HUES64 (cell line): ENCODE measurements around the gene WASF2.
"Not testable (repeated sequence)": the region's sequence is repeated elsewhere in the genome, so short reads cannot be mapped to it uniquely, and the experiment has no call there.

Source experiments
- H3K27ac ChIP-seq: 2 replicates; pipeline ENCODE4 v1.7.0; 2013; ENCODE audit warnings: low read depth, low read length, inconsistent platforms
- H3K27me3 ChIP-seq: 2 replicates; pipeline ENCODE4 v1.6.1; 2013; ENCODE audit warnings: mild to moderate bottlenecking, low read length; ENCODE audit not compliant: insufficient read depth
- H3K36me3 ChIP-seq: 2 replicates; pipeline ENCODE4 v1.6.1; 2013; ENCODE audit warnings: mild to moderate bottlenecking, low read length; ENCODE audit not compliant: insufficient read depth
- H3K4me1 ChIP-seq: 2 replicates; pipeline ENCODE4 v1.6.1; 2013; ENCODE audit warnings: mild to moderate bottlenecking, low read length, moderate library complexity; ENCODE audit not compliant: insufficient read depth
- H3K4me3 ChIP-seq: 2 replicates; pipeline ENCODE4 v1.5.1; 2013; ENCODE audit warnings: mild to moderate bottlenecking, low read length, moderate library complexity
- H3K9ac ChIP-seq: 2 replicates; pipeline ENCODE4 v1.6.1; 2013; ENCODE audit warnings: mild to moderate bottlenecking, low read depth, low read length
- H3K9me3 ChIP-seq: 2 replicates; pipeline ENCODE4 v1.6.1; 2013; ENCODE audit warnings: low read depth, low read length; ENCODE audit not compliant: insufficient read depth
- WGBS: fragments of 150-250, 120-280 bp; methylation state at CpG from one replicate; pipeline ENCODE4 v1.1.7; 2013; ENCODE audit warnings: missing lambda C conversion rate; 5-methylcytosine and 5-hydroxymethylcytosine counted together

The WASF2 gene

GRCh38 chr1:27394925-27395324 lies 95.0 kb downstream of the WASF2 start:
- no peak overlapping the region for H3K4me3 ChIP-seq
- no peak overlapping the region for H3K9ac ChIP-seq
- H3K36me3 ChIP-seq: no peaks in the 10 kb centered on the region
- 89% methylated on average over 1 of the region's 1 CpG for WGBS
- no peaks in the 10 kb centered on the region for H3K9me3 ChIP-seq
- no peak overlapping the region for H3K27ac ChIP-seq
- peaks cover 13% of the 10 kb centered on the region for H3K4me1 ChIP-seq
- H3K27me3 ChIP-seq: no peaks in the 10 kb centered on the region

GRCh38 chr1:27394282-27394658 lies 95.7 kb downstream of the WASF2 start:
- no peaks in the 10 kb centered on the region for H3K9me3 ChIP-seq
- H3K36me3 ChIP-seq: no peaks in the 10 kb centered on the region
- H3K27me3 ChIP-seq: no peaks in the 10 kb centered on the region
- H3K4me1 ChIP-seq: peaks cover 13% of the 10 kb centered on the region
- H3K4me3 ChIP-seq: no peak overlapping the region
- WGBS: 95% methylated on average over 9 of the region's 9 CpGs
- no peak overlapping the region for H3K27ac ChIP-seq
- no peak overlapping the region for H3K9ac ChIP-seq

- no peak overlapping the region for H3K9ac ChIP-seq
- H3K4me1 ChIP-seq: peaks cover 9% of the 10 kb centered on the region
- peak overlapping the region; percentile 84 for H3K4me3 ChIP-seq
- H3K27ac ChIP-seq: no peak overlapping the region
- 95% methylated on average over 18 of the region's 18 CpGs for WGBS
- H3K9me3 ChIP-seq: no peaks in the 10 kb centered on the region
- no peaks in the 10 kb centered on the region for H3K27me3 ChIP-seq
- H3K36me3 ChIP-seq: no peaks in the 10 kb centered on the region
These were observed 96.2 kb downstream of the WASF2 start for GRCh38 chr1:27393641-27394281.

- Histone ChIP-seq H3K27me3 (no peaks in the 10 kb centered on the region), H3K36me3 (no peaks in the 10 kb centered on the region), H3K27ac (peak overlapping the region; percentile 73; the same call in 1 of the 2 replicates), H3K4me1 (peaks cover 3% of the 10 kb centered on the region), H3K4me3 (peak overlapping the region; percentile 84), H3K9ac (peak overlapping the region; percentile 89), H3K9me3 (no peaks in the 10 kb centered on the region)
- WGBS: 17% methylated on average over 30 of the region's 30 CpGs
These were observed 97.0 kb downstream of the WASF2 start for GRCh38 chr1:27392778-27393635.

- Histone ChIP-seq H3K4me1 (no peaks in the 10 kb centered on the region; the same call in 1 of the 2 replicates), H3K27me3 (no peaks in the 10 kb centered on the region), H3K9ac (peak within 1 kb of the TSS; percentile 89), H3K27ac (peak within 1 kb of the TSS; percentile 73; the same call in 1 of the 2 replicates), H3K9me3 (no peaks in the 10 kb centered on the region), H3K4me3 (peak within 1 kb of the TSS; percentile 84), H3K36me3 (no peaks in the 10 kb centered on the region)
- WGBS: 4% methylated on average over 69 of the region's 69 CpGs
These were observed 97.7 kb downstream of the WASF2 start, which contains the start of gene GPR3 for GRCh38 chr1:27392096-27392777. GPR3 (plus strand) TSS chr1:27392622; CDS start chr1:27393799, 1,177 bp downstream.

GRCh38 chr1:27391511-27392095 lies 98.4 kb downstream of the WASF2 start:
- no peak overlapping the region for H3K9ac ChIP-seq
- H3K9me3 ChIP-seq: no peaks in the 10 kb centered on the region
- peak overlapping the region; percentile 84 for H3K4me3 ChIP-seq
- no peaks in the 10 kb centered on the region; the same call in 1 of the 2 replicates for H3K4me1 ChIP-seq
- H3K27ac ChIP-seq: no peak overlapping the region
- no peaks in the 10 kb centered on the region for H3K36me3 ChIP-seq
- WGBS: 43% methylated on average over 13 of the region's 13 CpGs
- no peaks in the 10 kb centered on the region for H3K27me3 ChIP-seq

GRCh38 chr1:27388337-27389005 lies 101.5 kb downstream of the WASF2 start:
- no peak overlapping the region for H3K9ac ChIP-seq
- no peak overlapping the region for H3K27ac ChIP-seq
- no peak overlapping the region for H3K4me3 ChIP-seq
- no peaks in the 10 kb centered on the region for H3K27me3 ChIP-seq
- H3K36me3 ChIP-seq: no peaks in the 10 kb centered on the region
- H3K4me1 ChIP-seq: no peaks in the 10 kb centered on the region; the same call in 1 of the 2 replicates
- 41% methylated on average over 5 of the region's 5 CpGs for WGBS
- H3K9me3 ChIP-seq: no peaks in the 10 kb centered on the region

GRCh38 chr1:27384797-27385196 lies 105.2 kb downstream of the WASF2 start:
- H3K27me3 ChIP-seq: peaks cover 15% of the 10 kb centered on the region
- 100% methylated on average over 2 of the region's 3 CpGs for WGBS
- not testable (repeated sequence) for H3K36me3 ChIP-seq, H3K9ac ChIP-seq, H3K4me1 ChIP-seq, H3K9me3 ChIP-seq, H3K27ac ChIP-seq, H3K4me3 ChIP-seq

- Histone ChIP-seq H3K36me3 (no peaks in the 10 kb centered on the region), H3K27me3 (peaks cover 15% of the 10 kb centered on the region), H3K4me1 (no peaks in the 10 kb centered on the region), H3K4me3 (no peak overlapping the region), H3K9me3 (no peaks in the 10 kb centered on the region), H3K9ac (no peak overlapping the region), H3K27ac (no peak overlapping the region)
- 87% methylated on average over 13 of the region's 13 CpGs for WGBS
These were observed 106.3 kb downstream of the WASF2 start for GRCh38 chr1:27383661-27384060.

GRCh38 chr1:27383039-27383605 lies 106.8 kb downstream of the WASF2 start, which contains the start of gene CD164L2:
CD164L2 (minus strand) TSS chr1:27383333; CDS start chr1:27383239, 94 bp downstream.
- Histone ChIP-seq H3K4me1 (no peaks in the 10 kb centered on the region), H3K4me3 (peak within 1 kb of the TSS; percentile 58), H3K9me3 (no peaks in the 10 kb centered on the region), H3K27ac (no peak within 1 kb of the TSS), H3K36me3 (no peaks in the 10 kb centered on the region), H3K27me3 (peaks cover 15% of the 10 kb centered on the region), H3K9ac (peak within 1 kb of the TSS; percentile 67)
- WGBS: 8% methylated on average over 43 of the region's 43 CpGs
